HG03565 (cell line): Measurements from ENCODE around the gene LY6G6C.

Experiments used
- ATAC-seq: cut with Tn5 transposase; IDR thresholded peaks from one replicate; pipeline ENCODE4 v1.9.1; 2021; ENCODE audit warnings: mild to moderate bottlenecking, moderate library complexity; ENCODE audit not compliant: unreplicated experiment

The LY6G6C gene

DNA sequence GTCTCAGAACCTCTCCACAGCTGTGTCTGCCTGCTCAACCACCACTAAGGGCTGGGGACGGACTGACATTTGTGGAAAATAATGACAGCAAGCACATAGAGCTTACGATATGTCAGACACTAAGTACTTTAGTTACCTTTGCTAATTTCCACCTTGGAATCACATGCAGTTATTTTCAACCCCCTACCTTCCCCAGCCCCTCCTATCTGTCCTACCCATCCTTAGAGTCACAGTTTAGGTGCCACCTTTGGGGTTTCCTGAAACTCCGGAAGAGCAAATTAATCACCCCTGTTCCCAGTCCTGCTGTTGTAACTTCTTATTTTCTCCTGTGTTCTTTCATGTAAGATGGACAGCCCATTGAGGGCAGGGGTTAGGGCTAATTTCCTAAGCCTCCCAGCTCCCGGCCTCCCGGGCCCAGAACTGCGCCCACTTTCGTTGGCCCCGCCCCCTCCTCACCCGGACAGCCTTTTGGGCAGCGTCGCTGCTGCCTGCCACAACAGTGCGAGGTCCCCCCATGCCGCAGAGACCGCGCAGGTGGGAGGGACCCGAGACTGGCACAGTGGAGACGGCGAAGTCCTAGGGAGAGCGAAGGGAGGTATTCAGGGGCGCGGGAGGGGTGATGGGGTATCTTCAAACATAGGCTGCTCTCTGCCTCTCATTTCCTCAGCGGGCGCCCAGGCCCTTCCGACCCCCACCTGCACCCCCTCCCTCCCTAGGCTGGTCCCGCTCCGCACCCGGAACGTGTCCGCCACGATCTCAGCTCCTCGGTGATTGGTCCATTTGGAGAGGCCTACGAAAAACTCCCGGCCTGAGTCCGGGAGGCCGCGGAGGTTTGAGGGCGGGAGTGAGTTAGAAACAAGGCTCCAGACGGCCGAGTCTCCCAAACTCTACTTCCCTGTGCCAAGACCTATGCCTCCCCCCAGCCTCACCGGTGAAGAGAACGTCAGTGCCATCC lies 6.4 kb upstream of the LY6G6C start:
- no peak for ATAC-seq

DNA sequence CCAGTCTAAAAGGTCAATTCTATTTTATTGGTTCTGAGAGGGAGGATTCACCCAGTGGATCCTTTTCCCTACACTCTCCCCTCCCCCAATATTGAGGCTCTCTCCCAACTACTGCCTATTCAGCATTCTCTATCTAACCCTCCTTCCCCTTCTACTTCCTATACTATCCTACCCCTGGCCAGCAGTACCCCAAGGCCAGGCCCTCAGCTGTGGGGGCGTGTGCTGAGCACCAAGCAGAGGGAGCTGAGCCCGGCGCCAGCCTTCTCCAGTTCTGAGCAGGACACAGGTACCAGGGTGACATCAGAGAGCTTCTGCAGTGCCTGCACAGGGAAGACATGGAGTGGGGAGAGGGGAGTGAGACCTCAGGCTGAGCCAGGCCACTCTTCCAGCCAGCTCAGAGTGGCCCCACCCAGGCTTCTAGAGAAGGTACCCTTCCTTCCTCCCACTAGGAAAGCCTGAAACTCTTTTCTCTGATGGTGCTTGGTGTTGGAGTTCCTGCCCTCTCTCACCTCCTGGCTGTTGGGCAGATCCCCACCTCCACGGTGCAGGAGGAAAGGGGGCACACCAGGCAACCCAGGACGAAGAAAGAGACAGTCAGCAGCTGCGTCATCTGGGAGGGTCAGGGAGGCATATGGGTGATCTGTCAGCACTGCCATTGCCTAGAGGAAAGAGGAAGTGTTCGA lies 5.6 kb upstream of the LY6G6C start:
- ATAC-seq: no peak

DNA sequence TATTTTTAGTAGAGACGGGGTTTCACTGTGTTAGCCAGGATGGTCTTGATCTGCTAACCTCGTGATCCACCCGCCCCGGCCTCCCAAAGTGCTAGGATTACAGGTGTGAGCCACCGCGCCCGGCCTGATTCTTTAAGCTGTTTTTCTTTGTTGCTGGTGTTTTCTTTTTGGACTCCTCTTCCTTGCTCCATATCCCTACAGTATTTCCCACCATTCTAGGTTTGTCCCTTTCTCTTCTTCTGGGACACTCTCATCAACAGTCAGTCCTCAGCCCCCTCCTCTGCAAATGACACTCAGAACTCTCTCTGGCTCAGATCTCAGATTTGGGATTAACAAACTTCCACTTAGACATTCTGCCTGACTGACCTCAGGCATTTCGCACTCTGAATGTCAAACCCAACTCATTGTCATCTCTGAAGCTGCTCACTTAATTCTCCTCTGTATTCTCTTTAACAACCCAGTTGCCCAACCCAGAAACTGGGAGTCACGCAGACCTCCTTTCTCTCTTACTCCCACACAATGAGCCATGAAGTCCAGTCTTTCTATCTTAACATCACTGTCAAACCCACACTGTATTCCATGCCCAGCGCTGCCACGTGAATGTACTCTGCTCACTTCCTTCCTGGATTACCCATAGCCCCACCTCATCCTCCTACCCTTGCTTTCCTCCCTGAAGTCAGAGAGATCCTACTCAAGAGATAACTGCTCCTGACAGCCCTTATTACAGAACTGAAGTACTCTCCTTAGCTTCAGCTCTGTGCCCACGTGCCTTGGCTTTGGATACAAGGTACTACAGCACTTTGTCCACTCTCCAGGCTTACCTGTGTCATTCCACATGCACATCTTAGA lies 4.2 kb upstream of the LY6G6C start:
- ATAC-seq: no peak

DNA sequence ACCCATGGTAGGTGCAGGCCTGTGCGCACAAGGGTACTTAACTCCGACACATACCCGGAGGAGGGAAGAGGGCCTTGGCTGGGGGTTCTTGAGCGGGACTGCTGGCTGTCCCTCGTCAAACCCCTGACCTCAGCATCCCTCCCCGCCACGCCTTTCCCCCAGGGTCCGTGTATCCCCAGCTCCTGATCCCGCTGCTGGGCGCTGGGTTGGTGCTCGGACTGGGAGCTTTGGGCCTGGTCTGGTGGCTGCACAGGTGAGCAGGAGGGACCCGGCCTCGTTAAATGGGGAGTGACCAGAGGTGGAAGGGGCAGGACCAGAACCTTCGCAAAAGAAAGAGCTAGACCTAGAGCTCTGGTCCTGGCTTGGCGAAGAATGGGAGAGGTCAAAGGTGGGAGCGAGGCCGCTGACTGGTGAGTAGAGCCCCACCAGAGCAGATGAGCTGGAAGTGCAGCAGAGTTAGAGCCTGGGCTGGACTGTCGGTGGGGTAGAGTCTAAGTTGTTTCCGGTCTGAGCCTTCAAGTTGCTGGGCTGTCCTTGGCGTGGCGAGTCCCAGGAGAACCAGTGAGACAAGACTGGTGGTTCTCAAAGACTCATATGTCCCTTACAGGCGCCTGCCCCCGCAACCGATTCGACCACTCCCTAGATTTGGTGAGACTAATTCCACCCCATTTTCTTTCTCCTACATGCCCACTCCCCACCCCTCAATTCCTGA lies 2.6 kb upstream of the LY6G6C start:
- no peak for ATAC-seq

DNA sequence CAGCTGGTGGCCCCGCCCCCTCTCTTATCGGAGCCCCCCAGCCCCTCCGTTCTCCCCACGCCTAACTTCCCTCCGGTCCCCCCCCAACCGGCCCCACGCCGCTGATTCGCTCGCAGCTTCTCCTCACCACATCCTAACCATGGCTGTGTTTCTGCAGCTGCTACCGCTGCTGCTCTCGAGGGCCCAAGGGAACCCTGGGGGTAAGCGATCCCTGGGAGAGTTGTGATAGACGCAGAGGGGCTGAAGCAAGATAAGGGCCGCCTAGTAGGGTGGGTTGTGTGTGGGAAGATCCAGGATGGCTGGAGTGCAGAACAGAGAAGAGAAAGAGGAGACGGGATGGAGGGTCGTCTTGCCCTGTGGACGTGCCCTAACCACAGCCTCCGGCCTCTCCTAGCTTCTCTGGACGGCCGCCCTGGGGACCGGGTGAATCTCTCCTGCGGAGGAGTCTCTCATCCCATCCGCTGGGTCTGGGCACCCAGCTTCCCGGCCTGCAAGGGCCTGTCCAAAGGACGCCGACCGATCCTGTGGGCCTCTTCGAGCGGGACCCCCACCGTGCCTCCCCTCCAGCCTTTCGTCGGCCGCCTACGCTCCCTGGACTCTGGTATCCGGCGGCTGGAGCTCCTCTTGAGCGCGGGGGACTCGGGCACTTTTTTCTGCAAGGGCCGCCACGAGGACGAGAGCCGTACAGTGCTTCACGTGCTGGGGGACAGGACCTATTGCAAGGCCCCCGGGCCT lies 1.9 kb upstream of the LY6G6C start, which contains the start of gene MPIG6B:
TSS of gene MPIG6B (plus strand) at position 129 of the 735 bp plus-strand sequence. CDS start at position 140, 11 bp downstream.
- no peak for ATAC-seq

DNA sequence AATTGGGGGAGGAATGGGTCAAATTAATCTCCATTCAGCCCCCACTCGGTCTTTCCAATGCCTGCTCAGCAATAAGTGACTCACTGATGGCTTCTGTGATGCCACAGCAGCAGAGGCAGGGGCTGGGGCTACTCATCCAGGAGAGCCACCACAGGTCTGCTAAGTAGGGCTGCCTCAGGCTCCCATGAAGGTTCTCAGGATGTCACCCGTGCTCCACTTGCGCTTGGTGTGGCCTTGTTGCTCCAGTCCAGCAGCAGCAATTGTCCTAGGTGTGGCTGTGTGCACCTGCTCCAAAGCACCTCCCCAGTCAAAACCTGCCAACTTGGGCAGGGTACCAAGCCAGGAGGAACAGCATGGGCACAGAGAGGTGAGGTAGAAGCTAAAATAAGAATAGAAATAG lies 627 bp upstream of the LY6G6C start:
- no peak for ATAC-seq

DNA sequence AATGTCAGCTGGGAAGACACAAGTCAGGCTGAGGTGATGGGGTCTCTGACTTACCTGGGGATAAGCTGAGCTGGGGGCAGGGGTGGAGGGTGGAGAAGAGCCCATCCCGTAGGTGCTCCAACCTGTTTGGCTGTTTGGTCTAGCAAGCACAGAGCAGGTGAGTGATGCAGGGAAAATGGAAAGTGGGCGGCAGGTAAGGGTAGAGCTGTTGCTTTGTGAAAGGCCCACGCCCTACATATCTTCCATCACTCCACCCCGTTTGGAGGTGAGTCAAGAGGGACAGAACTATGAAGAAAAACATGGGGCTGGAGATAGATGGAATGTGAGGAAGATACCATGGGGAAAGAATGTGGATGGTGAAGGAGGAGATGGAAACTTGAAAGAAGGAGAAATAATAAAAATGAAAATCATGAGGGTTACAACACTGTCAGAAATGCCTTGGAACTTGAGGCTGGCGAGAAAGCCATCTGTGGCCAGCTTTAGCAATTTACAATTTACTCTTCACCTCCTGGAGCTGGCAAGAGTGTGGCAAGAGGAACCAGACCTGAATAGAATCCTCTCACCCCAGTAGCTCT lies 1.3 kb downstream of the LY6G6C start:
- no peak for ATAC-seq

DNA sequence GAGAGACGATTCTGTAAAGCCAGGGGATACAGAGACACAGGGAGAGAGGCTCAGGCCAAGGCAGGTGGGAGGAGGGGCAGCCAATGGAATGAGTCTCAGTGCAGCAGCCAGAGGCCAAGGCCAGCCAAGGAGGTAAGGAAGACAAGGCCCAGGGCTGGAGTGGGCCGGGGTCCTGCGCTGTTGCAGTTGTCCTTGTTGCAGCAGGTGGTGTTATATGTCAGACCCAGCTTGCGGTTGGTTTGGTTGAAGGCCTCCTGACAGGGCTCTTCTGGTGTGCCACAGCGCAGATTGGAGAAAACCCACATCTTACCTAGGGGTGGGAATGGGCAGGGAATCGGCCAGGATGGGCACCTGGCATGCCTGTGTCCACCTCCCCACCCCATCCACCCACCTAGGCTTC lies 2.5 kb downstream of the LY6G6C start:
- ATAC-seq: no peak

DNA sequence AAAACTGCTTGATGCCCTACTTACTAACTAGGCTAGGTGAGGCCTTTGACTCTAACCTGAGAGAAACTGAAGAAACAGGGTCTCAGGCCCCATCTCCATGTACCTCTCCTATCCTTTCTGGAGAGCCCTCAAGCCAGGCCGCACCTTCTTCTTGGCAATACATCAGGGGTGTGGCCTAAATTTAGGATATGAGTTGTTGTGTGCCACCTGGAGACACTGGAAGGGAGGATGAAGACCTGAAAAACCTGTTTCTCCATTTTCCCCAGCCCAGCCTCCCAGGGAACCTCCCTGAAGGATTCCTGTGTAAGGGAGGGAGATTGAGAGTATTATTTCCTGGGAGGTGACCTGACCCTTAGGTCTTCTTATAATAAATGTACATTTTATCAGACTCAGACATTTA lies 3.3 kb downstream of the LY6G6C start:
- ATAC-seq: no peak

DNA sequence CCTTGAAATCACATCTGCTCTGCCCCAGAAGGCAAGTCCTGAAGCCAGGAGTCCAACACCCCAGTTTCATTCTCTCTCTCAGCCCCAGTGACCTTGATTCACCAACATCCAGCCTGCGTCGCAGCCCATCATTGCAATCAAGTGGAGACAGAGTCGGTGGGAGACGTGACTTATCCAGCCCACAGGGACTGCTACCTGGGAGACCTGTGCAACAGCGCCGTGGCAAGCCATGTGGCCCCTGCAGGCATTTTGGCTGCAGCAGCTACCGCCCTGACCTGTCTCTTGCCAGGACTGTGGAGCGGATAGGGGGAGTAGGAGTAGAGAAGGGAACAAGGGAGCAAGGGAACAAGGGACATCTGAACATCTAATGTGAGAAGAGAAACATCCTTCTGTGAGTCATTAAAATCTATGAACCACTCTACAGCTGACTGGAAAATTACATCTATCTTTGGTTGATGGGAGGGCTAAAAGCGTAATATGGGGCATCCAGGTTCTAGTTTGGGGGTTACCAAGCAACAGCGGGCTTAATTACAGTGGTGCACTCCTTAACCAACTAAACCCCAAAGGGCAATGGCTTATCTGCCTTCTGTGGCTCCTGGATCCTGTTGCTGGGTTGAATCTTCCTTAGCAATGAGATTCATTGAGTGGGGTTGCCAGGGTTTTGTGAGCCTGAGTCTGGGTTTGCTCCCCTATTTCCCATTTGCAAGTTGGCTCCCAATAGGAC lies 3.9 kb downstream of the LY6G6C start:
- ATAC-seq: no peak

DNA sequence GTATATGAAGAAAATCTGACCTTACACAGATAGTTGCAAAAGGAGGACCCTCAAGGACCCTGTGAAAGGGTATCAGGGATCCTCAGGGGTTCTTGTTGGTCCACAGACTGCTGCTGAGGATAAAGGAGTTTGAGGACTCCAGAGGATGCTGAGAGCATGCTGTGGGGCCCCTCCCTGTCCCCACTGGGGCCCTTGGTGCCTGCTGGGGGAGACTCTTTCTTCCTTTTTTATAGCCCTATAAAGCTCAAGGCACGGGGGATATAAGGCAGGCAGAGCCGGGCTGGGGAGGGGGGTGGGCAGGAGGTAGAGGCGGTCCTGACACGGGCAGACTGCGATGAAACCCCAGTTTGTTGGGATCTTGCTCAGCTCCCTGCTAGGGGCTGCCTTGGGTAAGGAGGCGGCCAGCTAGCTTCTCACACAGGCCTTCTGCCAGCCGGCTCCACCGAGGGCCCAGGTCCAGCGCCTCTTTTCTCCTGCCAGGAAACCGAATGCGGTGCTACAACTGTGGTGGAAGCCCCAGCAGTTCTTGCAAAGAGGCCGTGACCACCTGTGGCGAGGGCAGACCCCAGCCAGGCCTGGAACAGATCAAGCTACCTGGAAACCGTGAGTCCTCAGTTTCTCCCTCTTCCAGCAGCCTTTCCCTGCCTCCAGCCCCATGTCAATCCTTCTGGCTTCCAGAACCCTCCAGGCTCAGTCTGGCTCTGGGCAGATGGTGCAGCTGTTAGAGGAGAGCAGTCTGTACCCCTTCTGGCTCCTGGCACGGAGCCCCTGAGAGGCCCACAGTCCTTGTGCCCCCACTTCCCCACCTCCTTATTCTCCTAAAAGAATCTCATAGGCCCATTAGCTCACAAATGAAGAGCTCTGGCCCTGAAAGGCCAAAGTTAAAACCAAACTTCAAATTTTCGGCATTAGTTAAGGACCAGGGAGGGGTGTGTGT lies 6.3 kb downstream of the LY6G6C start, which contains the start of gene LY6G6D:
TSS of gene LY6G6D (plus strand) at position 327 of the 937 bp plus-strand sequence. CDS start at position 335, 8 bp downstream.
- no peak for ATAC-seq

DNA sequence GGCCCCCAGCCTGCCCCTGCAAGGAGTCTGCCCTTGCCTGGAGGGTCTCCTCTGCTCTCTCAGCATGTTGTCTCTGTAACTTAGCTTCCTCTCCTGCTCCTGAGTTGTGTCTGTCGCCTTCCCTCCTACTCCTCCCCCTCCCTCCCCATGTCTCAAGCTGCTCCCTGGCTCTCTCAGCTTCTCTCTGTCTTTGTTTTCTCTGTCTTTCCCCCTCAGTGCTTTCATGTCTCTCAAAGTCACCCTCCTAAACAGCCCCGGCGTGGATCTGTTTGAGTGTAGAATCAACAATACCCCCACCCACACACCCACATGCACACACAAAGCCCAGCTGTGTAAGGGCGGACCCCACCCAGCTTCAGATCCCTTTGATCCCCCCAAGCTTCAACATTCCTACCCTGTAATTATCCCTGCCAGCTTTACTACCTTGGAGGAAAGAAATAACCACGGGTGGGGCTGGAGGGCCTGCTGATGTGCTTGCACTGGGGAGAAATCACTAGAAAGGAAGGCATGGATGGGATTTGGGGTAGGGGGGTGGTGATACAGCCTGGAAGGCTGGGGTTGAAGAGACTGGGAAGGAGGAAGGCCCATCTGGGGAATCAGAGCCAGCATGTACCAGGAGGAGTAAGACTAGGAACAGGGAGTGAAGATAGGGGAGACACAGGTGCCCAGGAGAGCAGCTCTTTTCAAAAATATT lies 7.4 kb downstream of the LY6G6C start:
- no peak for ATAC-seq

DNA sequence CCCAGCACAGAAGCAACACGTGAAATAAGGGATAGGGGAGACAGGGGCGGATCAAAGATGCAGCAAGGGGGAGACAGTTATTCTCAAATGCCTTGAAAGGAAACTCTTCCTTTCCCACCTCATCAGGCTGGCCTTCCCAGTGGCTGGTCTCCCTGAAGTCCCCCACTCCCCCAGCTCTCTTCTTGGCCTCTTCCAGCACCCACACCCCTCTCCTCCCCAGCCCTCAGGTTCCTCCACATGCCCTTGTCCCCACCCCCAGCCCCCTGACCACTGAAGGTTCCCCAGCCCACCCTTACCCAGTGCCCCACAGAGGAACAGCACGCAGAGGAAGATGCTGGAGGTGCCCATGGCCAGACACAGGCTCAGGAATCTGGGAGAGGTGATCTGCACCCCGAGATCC lies 8.1 kb downstream of the LY6G6C start:
- ATAC-seq: no peak

DNA sequence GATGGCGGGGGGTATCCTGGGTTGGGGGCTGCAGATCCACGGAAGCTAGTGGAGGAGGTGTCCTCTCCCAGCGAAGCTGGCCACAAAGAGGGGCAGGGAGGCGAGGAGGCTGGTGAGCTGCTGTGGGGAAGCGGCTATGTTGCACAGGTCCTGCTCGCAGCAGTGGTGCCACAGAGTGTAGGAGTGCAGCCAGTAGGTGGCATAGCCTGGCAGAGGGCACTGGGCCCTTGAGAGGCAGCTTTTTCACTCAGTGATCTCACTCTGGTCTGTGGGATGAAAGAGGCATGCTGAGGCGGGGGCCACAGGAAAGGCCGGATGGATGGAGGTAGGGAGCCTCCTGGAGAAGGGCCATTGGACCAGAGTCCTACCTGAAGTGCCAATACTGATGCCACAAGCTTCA lies 9.2 kb downstream of the LY6G6C start:
- ATAC-seq: no peak

DNA sequence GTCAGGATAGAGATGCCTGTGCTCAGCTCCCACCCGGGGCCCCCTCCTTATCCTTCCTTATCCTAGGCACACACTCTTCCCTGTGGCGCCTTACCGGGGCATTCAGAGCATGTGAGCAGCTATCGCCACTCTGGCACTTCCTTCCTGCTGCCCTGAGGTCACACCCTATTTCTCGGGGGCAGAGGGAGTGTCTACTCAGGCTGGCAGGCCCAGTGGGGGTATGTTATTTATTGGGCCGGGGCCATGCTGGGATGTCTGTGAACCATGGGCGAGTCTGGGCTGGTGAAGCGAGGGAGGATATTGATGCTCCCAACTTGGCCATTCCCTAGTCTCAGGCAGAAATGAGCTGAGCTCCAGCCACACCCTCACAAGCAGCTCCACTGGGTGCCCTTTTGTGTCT lies 10.3 kb downstream of the LY6G6C start:
- no peak for ATAC-seq

DNA sequence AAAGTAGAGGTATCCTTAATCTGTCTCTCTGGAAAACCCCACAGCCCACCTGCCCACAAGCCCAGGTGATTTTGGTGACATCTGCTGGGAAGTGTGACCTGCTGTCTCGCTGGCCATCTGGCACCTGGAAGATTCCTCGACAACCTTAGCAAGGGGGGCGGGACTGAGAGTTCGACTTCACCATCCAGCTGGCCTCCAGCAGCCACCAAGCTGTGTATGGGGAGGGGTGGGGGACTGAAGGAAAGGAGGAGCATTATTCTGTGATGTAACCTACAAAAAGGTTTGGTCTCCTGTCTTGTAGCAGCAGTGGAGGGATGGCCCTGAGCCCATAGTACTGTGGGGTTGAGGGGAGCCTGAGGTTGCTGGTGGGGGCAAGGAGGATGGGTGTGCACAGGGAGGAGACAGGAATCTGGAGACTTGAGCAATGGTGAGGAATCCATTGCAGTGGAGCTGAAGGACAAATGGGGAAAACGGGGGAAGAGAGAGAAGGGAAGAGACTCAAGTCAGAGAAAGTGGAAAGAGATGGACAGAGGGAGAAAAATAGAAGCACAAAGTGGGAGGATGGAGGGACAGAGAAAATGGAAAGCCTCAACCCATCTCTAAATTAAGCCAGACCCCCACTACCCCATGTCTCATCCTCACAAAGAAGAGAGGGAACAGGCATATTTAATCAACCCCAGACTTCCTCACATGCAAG lies 10.9 kb downstream of the LY6G6C start:
- no peak for ATAC-seq
